Sigmoid colon (tissue), 7 donors: ENCODE measurements around the gene SCAF4. TPM values are rescaled to one million over a fixed set of nuclear protein-coding genes. Genes with fewer than 3 reads are reported as not detected.
"Not testable (repeated sequence)": the region's sequence is repeated elsewhere in the genome, so short reads cannot be mapped to it uniquely, and the experiment has no call there.

Source experiments
- DNase-seq: peaks from one replicate; pipeline ENCODE4 v3.0.0-alpha.2; 2019
- H3K27ac ChIP-seq, 4 donors: fragments of 200-600 bp; sonication (generic); one replicate each; pipeline ENCODE4 v1.5.1; 2016 to 2019; ENCODE audit warnings: mild to moderate bottlenecking in 1 of 4
- H3K27me3 ChIP-seq, 3 donors: fragments of 200-600 bp; sonication (generic); one replicate each; pipeline ENCODE4 v1.5.1; 2019; ENCODE audit warnings: mild to moderate bottlenecking in 1 of 3
- H3K36me3 ChIP-seq, 4 donors: fragments of 200-600 bp; sonication (generic); one replicate each; pipeline ENCODE4 v1.5.1; 2016 to 2019
- H3K4me1 ChIP-seq, 4 donors: fragments of 200-600 bp; sonication (generic); one replicate each; pipeline ENCODE4 v1.5.1; 2017 to 2019
- H3K4me3 ChIP-seq, 4 donors: fragments of 200-600 bp; sonication (generic); one replicate each; pipeline ENCODE4 v1.5.1; 2017 to 2019; ENCODE audit warnings: mild to moderate bottlenecking in 2 of 4, moderate library complexity in 1 of 4
- H3K9me3 ChIP-seq, 4 donors: fragments of 200-600 bp in 3 of 4; sonication (generic) in 3 of 4; one replicate each; pipeline versions ENCODE4 v1.5.1 to v1.6.1; 2013 to 2019
- EP300 ChIP-seq, 4 donors: sonication (generic); formaldehyde crosslinking; IDR thresholded peaks; one replicate each; pipeline ENCODE4 v1.6.1; 2017; ENCODE audit warnings: antibody characterized with exemption in 4 of 4
- POLR2A ChIP-seq, 2 donors: fragments of 450-650 bp; IDR thresholded peaks; one replicate each; pipeline ENCODE4 v1.6.1; 2016; ENCODE audit warnings: antibody characterized with exemption in 2 of 2, mild to moderate bottlenecking in 2 of 2, moderate library complexity in 2 of 2
- POLR2AphosphoS5 ChIP-seq, 4 donors: sonication (generic); formaldehyde crosslinking; IDR thresholded peaks; one replicate each; pipeline ENCODE4 v1.6.1; 2017; ENCODE audit warnings: antibody characterized with exemption in 4 of 4
- whole genome bisulfite sequencing, 2 donors: extraction: QIAGEN DNeasy Blood & Tissue Kit; methylation state at CpG; one replicate each; pipeline ENCODE4 v1.1.7; 2013; 5-methylcytosine and 5-hydroxymethylcytosine counted together
- intact Hi-C: fragments of 100-400 bp; cut with DNase I; formaldehyde crosslinking; loops from one replicate; pipeline ENCODE4 v1.15.1; 2023
- polyA plus RNA-seq, 3 donors: library from polyadenylated mRNA; stranded (reverse); fragments of 200-250 nt; gene quantifications; one replicate each; pipeline ENCODE4 v1.2.3, GENCODE V29; 2013
- total RNA-seq, 4 donors: library from RNA; depleted of rRNA; stranded (reverse); fragments of >200 nt; gene quantifications; one replicate each; pipeline ENCODE4 v1.1.0, GENCODE V29; 2016
- TF ChIP-seq, protein P1 (sequence below), 4 experiments: fragments of 450-650 bp in 3 of 4; fragments of 200-600 bp in 1 of 4; IDR thresholded peaks; one replicate each; pipeline ENCODE4 v1.5.1; 2016 to 2019; ENCODE audit warnings: antibody characterized with exemption in 4 of 4, mild to moderate bottlenecking in 3 of 4, moderate library complexity in 2 of 4
- donor health status: healthy with polysubstance abuse.
- donor health status: Bipolar disorder and iron deficiency.
- donor health status: healthy.

SCAF4 gene
- total and polyA plus RNA-seq, 7 donors = 6.0 to 19.1 (median 11.4) TPM

GRCh38 chr21:31741116-31741515 lies 9.2 kb upstream of the SCAF4 start:
- DNase-seq = no peak
- Histone ChIP-seq H3K4me1 (no peaks in the 10 kb centered on the region), H3K9me3 (no peaks in the 10 kb centered on the region), H3K27ac (no peak overlapping the region), H3K4me3 (no peak overlapping the region), H3K27me3 (no peaks in the 10 kb centered on the region), H3K36me3 (no peaks in the 10 kb centered on the region)
- 92 to 95% methylated on average over 5 of the region's 5 CpGs for WGBS, 2 donors
- intact Hi-C loops = no loop called here
- TF ChIP-seq EP300 (IDR thresholded peaks at IDR 0.05) (no peak), POLR2AphosphoS5 (IDR thresholded peaks at IDR 0.05) (no peak), POLR2A (IDR thresholded peaks at IDR 0.05) (no peak)
- TF ChIP-seq, protein P1, sequence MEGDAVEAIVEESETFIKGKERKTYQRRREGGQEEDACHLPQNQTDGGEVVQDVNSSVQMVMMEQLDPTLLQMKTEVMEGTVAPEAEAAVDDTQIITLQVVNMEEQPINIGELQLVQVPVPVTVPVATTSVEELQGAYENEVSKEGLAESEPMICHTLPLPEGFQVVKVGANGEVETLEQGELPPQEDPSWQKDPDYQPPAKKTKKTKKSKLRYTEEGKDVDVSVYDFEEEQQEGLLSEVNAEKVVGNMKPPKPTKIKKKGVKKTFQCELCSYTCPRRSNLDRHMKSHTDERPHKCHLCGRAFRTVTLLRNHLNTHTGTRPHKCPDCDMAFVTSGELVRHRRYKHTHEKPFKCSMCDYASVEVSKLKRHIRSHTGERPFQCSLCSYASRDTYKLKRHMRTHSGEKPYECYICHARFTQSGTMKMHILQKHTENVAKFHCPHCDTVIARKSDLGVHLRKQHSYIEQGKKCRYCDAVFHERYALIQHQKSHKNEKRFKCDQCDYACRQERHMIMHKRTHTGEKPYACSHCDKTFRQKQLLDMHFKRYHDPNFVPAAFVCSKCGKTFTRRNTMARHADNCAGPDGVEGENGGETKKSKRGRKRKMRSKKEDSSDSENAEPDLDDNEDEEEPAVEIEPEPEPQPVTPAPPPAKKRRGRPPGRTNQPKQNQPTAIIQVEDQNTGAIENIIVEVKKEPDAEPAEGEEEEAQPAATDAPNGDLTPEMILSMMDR (IDR thresholded peaks at IDR 0.05) = no peak

DNA sequence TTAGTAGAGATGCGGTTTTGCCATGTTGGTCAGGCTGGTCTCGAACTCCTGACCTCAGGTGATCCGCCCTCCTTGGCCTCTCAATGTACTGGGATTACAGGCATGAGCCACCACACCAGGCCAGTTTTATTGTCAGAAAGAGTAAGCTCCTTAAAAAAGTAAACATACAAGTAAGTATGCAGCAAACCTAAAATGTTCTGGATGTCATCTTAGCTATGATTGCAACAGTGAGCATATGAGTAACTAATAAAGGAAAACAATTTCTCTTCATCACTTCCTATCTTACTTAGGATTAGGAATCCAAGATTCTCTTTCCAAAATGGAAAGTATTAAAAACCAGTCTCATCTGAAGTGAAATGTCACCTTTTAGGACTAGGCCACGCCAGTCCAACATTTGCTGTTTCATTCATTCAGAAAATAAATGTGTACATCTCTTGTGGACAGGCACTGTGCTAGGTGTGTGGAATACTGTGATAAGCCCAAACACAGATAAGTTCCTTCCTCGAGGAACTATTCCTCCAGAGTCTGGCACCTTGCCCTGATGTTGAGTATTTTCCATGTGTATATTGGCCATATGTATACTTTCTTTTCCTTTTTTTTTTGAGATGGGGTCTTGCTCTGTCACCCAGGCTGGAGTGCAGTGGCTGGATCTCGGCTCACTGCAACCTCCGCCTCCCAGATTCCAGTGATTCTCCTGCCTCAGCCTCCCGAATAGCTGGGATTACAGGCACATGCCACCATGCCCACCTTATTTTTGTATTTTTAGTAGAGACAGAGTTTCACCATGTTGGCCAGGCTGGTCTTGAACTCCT lies 5.9 kb upstream of the SCAF4 start:
- H3K27me3 ChIP-seq, intact Hi-C loops, H3K9me3 ChIP-seq, DNase-seq, H3K4me3 ChIP-seq, H3K36me3 ChIP-seq, H3K27ac ChIP-seq: not testable (repeated sequence)
- H3K4me1 ChIP-seq = peaks cover 0 to 10% (median 9%) of the 10 kb centered on the region in 4 donors
- 86 to 92% methylated on average over 8 of the region's 8 CpGs for WGBS, 2 donors

DNA sequence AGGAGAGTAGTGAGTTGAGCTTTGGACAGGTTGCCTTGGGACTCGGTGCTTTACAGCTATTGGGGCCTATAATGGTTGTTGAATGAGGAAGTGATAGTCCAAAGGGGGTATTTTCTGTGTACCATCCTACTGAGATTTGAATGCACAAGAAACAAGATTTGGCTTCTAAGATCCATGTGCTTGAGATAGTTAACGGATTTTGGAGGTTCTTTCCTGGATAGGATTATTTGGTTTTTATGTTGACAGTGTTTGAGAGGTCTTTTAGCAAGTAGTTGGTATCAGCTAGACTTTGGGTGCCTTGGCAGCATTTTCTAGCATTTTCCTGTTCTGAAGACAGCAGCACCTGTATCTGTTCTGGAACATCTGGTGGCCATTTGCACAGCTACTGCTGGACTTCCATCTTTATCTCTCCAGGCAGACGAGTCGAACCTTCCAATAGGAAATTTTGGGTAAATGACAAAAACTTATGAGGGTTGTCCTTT lies 3.6 kb upstream of the SCAF4 start:
- intact Hi-C loops = no loop called here
- TF ChIP-seq, protein P1 (IDR thresholded peaks at IDR 0.05) = no peak
- TF ChIP-seq POLR2AphosphoS5 (IDR thresholded peaks at IDR 0.05) (no peak), EP300 (IDR thresholded peaks at IDR 0.05) (no peak), POLR2A (IDR thresholded peaks at IDR 0.05) (no peak)

DNA sequence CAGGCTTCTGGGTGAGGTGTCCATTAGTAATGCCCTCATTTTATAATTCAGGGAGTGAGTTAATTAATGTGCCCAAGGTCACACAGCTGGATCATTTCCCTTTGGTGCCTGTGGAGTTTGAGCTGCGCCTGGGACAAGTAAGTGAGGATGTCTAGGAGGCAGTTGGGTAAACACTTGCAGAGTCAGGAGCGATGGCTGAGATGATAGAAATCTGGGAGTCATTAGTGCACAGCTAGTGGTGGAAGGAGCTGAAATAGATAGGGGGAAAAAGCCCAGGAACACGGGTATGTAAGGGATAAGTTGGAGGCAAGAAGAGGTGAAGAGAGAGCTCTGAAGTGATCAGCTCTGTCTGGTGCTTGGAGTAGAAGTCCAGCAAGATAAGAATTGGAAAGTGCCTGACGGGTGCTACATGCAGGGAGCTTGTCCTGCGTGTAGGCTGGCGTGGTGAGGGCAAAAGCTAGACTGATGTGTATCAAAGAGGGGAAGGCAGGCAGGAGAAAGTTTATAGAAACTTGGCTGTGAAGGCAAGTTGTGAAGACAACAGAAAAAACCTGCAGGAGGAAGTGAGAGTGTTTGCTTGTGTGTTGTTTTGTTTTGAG lies 1.7 kb upstream of the SCAF4 start:
- intact Hi-C loops = loop anchor here (5.0 kb wide), 1 partner anchor 879 kb away; the partner anchor contains the start of gene CFAP298
- H3K4me1 ChIP-seq = peaks cover 3 to 37% (median 34%) of the 10 kb centered on the region in 4 donors
- H3K4me3 ChIP-seq = no peak overlapping the region
- H3K36me3 ChIP-seq = no peaks in the 10 kb centered on the region
- 74% methylated on average over 6 of the region's 6 CpGs for WGBS, 2 donors
- H3K9me3 ChIP-seq = no peaks in the 10 kb centered on the region
- TF ChIP-seq POLR2A (IDR thresholded peaks at IDR 0.05) (no peak), EP300 (IDR thresholded peaks at IDR 0.05) (no peak), POLR2AphosphoS5 (IDR thresholded peaks at IDR 0.05) (no peak)
- TF ChIP-seq, protein P1 (IDR thresholded peaks at IDR 0.05) = no peak
- DNase-seq = no peak
- no peaks in the 10 kb centered on the region for H3K27me3 ChIP-seq
- peak overlapping the region; percentile 98 to 99 (median 98) for H3K27ac ChIP-seq

More for the DNA sequence above, 3.6 kb upstream of the SCAF4 start:
- H3K36me3 ChIP-seq = no peaks in the 10 kb centered on the region
- no peak overlapping the region for H3K4me3 ChIP-seq
- no peak for DNase-seq
- H3K27me3 ChIP-seq = no peaks in the 10 kb centered on the region
- H3K4me1 ChIP-seq = peaks cover 3 to 18% (median 15%) of the 10 kb centered on the region in 4 donors
- no peaks in the 10 kb centered on the region for H3K9me3 ChIP-seq
- 84 to 91% methylated on average over 4 of the region's 4 CpGs for WGBS, 2 donors
- H3K27ac ChIP-seq = no peak overlapping the region
